GM23248 (cell line): Measurements from ENCODE around the gene RTCA.

ENCODE experiments used
- EZH2 ChIP-seq: fragments of 200-600 bp; sonication (generic); IDR thresholded peaks from 2 replicates; pipeline ENCODE4 v1.6.1; 2018; ENCODE audit warnings: antibody characterized with exemption, mild to moderate bottlenecking; ENCODE audit not compliant: insufficient read depth, poor library complexity, severe bottlenecking
- EZH2phosphoT487 ChIP-seq: fragments of 200-600 bp; sonication (generic); IDR thresholded peaks from 2 replicates; pipeline ENCODE4 v1.6.1; 2018; ENCODE audit warnings: antibody characterized with exemption, moderate library complexity, mild to moderate bottlenecking, low read depth; ENCODE audit not compliant: insufficient read depth

GRCh38 chr1:100284591-100284990 lies 18.6 kb downstream of the RTCA start:
- TF ChIP-seq EZH2phosphoT487 (no peak), EZH2 (no peak)
